Breast epithelium (tissue), 3 donors: ENCODE data around the gene DYNLL2.

Source experiments
- CTCF ChIP-seq, 3 donors: fragments of 450-650 bp; IDR thresholded peaks; one replicate each; pipeline ENCODE4 v1.5.1; 2016 to 2017; ENCODE audit warnings: antibody characterized with exemption in 3 of 3, mild to moderate bottlenecking in 3 of 3, moderate library complexity in 3 of 3
- POLR2A ChIP-seq: fragments of 450-650 bp; IDR thresholded peaks from one replicate; pipeline ENCODE4 v1.6.1; 2016; ENCODE audit warnings: antibody characterized with exemption, mild to moderate bottlenecking, moderate library complexity

- TF ChIP-seq POLR2A (no peak), CTCF (IDR thresholded peaks at IDR 0.05) (no peak)
Observed at GRCh38 chr17:58136669-58137279, 53.6 kb downstream of the DYNLL2 start.
